Stimulated activated CD4-positive, alpha-beta T cell treated with anti-CD3 and anti-CD28 coated beads, Interleukin-15, amount 100 ng/mL, for 1 hour (primary cell): ENCODE measurements around the gene CNGA3.
"Not testable (repeated sequence)": the region's sequence is repeated elsewhere in the genome, so short reads cannot be mapped to it uniquely, and the experiment has no call there.

Experiments
- DNase-seq, 2 donors: peaks; one replicate each; pipeline ENCODE4 v3.0.0-alpha.2; 2020; ENCODE audit warnings: low read depth in 1 of 2, low spot score in 1 of 2

CNGA3 gene

DNA sequence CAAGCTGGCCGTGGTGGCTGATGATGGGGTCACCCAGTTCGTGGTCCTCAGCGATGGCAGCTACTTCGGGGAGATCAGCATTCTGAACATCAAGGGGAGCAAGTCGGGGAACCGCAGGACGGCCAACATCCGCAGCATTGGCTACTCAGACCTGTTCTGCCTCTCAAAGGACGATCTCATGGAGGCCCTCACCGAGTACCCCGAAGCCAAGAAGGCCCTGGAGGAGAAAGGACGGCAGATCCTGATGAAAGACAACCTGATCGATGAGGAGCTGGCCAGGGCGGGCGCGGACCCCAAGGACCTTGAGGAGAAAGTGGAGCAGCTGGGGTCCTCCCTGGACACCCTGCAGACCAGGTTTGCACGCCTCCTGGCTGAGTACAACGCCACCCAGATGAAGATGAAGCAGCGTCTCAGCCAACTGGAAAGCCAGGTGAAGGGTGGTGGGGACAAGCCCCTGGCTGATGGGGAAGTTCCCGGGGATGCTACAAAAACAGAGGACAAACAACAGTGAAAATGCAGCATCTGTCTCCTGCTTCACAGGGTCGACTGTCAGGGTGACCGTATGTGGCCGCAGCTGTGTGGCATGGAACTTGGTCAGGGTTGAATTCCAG is 50.6 kb downstream of the CNGA3 start:
- DNase-seq, result no peak

GRCh38 chr2:98399140-98399539 is 52.9 kb downstream of the CNGA3 start:
- DNase-seq, result no peak

DNA sequence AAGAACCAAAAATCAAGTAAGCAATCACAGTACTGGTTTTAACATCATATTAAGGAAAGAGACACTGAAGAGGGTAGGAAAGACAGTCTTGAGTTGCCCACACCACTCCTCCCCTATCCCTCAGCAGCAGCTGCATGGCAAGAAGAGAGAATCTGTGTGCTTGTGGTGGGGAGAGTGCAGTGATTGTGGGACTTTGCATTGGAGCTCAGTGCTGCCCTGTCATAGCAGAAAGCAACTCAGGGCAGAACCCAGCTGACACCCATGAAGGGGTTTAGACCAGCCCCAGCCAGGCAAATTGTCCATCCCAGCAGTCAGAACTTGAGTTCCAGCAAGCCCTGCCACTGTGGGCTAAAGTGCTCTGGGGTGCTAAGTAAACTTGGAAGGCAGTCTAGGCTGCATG is 57.6 kb downstream of the CNGA3 start:
- no peak for DNase-seq

GRCh38 chr2:98404556-98405250 is 58.4 kb downstream of the CNGA3 start:
- no peak for DNase-seq

- no peak for DNase-seq
These were observed 59.0 kb downstream of the CNGA3 start for GRCh38 chr2:98405301-98405700.

DNA sequence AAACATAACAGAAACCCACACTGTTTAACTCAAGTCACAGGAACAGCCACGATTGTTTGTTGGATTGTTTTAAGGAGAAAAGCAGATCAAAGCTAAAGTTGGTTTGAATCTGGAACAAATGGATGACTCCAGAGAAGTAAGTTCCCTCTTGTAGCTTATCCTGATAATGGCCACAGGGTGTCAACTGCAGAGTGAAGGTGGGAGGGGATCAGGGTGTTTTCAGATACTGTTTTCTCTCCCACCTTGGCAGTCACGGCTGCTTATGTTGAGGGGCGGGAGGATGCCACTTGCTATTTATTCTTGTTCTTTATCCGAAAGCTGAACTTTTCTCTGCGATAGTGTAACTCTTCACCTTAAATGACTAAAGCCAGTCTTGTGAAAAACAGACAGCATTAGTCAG is 61.9 kb downstream of the CNGA3 start:
- DNase-seq, result no peak

- peak in 1 of 2 donors; percentile 19 for DNase-seq
These were observed 66.6 kb downstream of the CNGA3 start for GRCh38 chr2:98412751-98413458.

- DNase-seq, result not testable (repeated sequence)
These were observed 68.0 kb downstream of the CNGA3 start for GRCh38 chr2:98414246-98414645.

- DNase-seq, result not testable (repeated sequence)
These were observed 69.5 kb downstream of the CNGA3 start for GRCh38 chr2:98415719-98416248.

DNA sequence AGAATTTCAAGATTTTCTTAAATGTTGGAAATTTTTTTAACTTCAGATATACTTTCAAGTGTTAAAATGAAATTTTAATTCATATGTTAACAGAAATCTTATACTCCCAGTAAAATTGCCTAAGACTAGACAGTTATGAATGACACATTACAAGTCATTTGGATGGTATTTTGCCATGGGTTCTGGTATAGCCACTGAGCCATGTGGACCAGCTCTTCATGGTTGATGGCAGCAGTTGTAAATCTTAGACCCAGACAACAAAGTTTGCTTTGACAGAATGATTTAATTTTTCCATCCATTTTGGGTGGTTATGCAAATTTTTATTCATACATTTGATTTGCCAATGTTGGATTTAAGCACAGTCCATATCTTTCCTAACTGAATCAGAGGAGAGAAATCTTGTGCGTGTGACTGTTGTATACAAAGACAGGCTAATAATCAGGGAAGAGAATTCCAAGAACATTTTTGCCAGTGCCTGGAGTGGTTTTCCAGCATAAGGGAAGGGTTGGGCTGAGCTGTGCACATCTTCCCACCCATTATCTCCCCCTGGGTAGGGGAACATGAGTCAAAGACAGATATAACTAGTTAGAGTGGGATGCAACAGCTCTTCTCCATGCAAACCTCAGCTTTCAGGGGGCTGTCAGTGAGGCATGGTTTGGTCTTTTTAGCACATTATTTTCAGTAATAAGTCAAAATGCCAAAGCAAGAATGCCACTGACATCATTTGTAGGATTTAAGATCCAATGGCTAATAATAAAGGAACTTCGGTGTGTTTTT is 70.3 kb downstream of the CNGA3 start:
- no peak for DNase-seq

DNA sequence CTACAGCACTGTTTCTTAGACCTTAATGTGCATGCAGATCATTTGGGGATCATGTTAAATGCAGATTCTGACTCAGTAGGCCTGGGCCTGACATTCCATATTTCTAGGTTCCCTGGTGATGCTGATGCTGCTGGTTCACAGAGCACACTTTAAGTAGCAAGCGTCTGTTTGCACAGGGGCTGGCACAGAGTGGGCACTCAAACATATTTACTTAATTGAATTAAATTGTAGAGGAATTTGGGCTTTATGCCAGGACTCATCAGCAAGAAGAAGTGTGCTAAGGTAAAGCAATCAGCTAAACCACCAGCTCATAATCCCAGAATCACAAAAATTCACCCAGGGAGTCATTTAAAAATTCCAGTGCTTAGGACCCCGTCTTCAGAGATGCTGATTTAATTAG is 73.3 kb downstream of the CNGA3 start:
- DNase-seq, result no peak

DNA sequence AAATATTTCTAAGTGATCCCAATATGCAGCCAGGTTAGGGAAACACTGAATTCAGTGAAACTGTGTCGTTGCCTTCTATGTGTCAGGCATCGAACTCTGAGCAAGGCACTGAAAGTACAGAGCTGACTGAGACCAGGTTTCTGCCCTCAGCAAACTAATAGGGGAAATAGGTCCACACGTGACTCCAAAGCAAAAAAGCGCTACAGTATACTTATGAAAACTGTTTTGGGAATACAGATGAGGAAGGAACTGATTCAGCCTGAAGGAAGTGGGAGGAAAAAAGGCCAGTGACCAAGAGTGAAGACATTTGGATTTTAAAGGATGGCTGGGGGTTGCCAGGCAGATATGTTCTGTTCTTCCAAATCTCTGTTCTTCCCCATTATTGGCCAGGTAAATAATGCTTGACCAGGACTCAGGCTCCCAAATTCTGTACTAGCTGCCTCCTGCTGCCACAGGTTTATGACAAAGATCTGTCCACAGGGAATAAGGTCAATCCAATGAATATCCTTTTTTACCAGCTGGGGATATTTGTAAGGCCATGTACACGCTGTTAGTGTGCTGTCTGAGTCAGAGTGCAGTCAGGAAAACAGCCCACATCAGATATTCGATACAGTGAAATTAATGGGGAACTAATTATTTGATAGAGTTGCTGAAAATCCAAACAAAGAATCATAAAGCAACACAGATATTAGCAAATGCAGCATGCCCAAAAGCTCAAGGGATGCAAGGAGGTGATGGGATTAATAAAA is 73.9 kb downstream of the CNGA3 start:
- no peak for DNase-seq

GRCh38 chr2:98422449-98422848 is 76.2 kb downstream of the CNGA3 start:
- no peak for DNase-seq

DNA sequence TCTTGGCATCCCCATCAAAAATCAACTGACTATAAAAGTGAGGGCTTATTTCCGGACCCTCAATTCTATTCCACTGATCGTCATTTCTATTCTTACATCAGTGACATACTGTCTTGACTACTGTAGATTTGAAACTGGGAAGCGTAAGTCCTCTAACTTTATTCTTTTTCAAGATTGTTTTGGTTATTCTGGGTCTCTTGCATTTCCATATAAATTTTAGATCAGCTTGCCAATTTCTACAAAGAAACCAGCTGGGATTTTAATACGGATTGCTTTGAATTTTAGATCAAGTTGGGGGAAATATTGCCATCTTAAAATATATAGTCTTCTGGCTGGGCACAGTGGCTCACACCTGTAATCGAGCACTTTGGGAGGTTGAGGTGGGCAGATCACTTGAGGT is 80.5 kb downstream of the CNGA3 start:
- no peak for DNase-seq

DNA sequence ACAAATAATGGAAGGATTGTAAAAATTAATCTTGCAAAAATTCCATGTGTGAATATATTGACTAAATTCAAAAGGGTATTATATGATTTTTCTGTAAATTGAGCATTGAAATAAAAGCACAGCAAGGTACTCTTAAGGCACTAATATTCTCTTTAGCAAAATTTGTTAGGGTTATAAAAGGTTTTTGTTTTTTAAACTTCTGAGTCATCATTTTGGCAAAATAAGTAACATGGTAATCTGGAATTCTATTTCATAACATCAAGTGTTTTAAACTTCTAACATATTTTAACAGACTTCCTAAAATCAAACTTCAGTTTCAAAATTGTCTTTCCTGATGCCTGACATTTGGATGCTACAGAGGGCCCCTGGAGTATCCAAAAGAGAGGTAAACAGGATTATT is 85.9 kb downstream of the CNGA3 start:
- no peak for DNase-seq

DNA sequence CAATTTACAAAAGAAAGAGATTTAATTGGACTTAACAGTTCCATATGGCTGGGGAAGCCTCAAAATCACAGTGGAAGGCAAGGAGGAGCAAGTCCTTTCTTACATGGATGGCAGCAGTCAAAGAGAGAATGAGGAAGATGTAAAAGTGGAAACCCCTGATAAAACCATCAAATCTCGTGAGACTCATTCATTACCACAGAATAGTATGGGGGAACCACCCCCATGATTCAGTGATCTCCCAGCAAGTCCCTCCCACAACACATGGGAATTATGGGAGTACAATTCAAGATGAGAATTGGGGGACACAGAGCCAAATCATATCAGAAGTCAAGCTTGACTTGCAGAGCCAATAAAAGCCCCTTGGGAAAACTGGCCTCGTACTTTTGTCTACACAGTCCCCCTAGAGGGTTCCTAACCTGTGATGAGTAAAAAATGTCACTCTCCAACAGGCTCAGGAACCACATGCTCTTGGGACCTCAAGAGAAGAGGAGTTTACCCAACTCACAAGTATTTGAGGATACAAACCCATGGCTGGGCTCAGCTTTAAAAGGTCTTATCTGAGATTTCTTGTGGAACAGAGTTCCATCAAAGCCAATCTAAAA is 87.2 kb downstream of the CNGA3 start:
- no peak for DNase-seq

GRCh38 chr2:98434492-98434891 is 88.2 kb downstream of the CNGA3 start:
- no peak for DNase-seq

GRCh38 chr2:98435670-98436069 is 89.4 kb downstream of the CNGA3 start:
- not testable (repeated sequence) for DNase-seq

- DNase-seq, result no peak
These were observed 90.5 kb downstream of the CNGA3 start for GRCh38 chr2:98436734-98437133.
